Gastroesophageal sphincter (tissue), 4 donors: Measurements from ENCODE around the gene FKBP1B. TPM values are rescaled to one million over a fixed set of nuclear protein-coding genes. Genes with fewer than 3 reads are reported as not detected.

Experiments used
- ATAC-seq: fragments of 150-250 bp; one replicate; pipeline ENCODE4 v1.9.1; 2016; ENCODE audit warnings: mild to moderate bottlenecking, moderate library complexity
- H3K27ac ChIP-seq, 4 donors: fragments of 200-600 bp; sonication (generic) in 3 of 4; 1 replicate in 3 of 4; 2 replicates in 1 of 4; pipeline ENCODE4 v1.5.1; 2016 to 2019
- H3K27me3 ChIP-seq: fragments of 200-600 bp; sonication (generic); one replicate; pipeline ENCODE4 v1.5.1; 2019
- H3K36me3 ChIP-seq, 2 donors: fragments of 200-600 bp; sonication (generic); one replicate each; pipeline ENCODE4 v1.5.1; 2019; ENCODE audit warnings: control low read depth in 1 of 2
- H3K4me1 ChIP-seq, 3 donors: fragments of 200-600 bp; sonication (generic); 1 replicate in 2 of 3; 2 replicates in 1 of 3; pipeline ENCODE4 v1.5.1; 2016 to 2019; ENCODE audit warnings: control low read depth in 2 of 3
- H3K4me3 ChIP-seq, 2 donors: fragments of 200-600 bp; sonication (generic); one replicate each; pipeline ENCODE4 v1.5.1; 2019; ENCODE audit warnings: mild to moderate bottlenecking in 1 of 2, moderate library complexity in 1 of 2
- H3K9me3 ChIP-seq, 3 donors: fragments of 200-600 bp; sonication (generic); one replicate each; pipeline ENCODE4 v1.5.1; 2017 to 2019; ENCODE audit warnings: control low read depth in 2 of 3
- EP300 ChIP-seq: sonication (generic); formaldehyde crosslinking; IDR thresholded peaks from one replicate; pipeline ENCODE4 v1.6.1; 2017; ENCODE audit warnings: antibody characterized with exemption, mild to moderate bottlenecking
- POLR2A ChIP-seq, 2 donors: fragments of 450-650 bp; IDR thresholded peaks; one replicate each; pipeline ENCODE4 v1.6.1; 2017; ENCODE audit warnings: antibody characterized with exemption in 2 of 2, mild to moderate bottlenecking in 2 of 2, moderate library complexity in 1 of 2
- POLR2AphosphoS5 ChIP-seq: sonication (generic); formaldehyde crosslinking; IDR thresholded peaks from one replicate; pipeline ENCODE4 v1.6.1; 2017; ENCODE audit warnings: antibody characterized with exemption
- WGBS, 2 donors: methylation state at CpG; one replicate each; pipeline ENCODE4 v1.1.5; 2018; ENCODE audit warnings: low coverage in 1 of 2; 5-methylcytosine and 5-hydroxymethylcytosine counted together
- total RNA-seq, 4 donors: library from RNA; depleted of rRNA; stranded (reverse); fragments of >200 nt; gene quantifications; one replicate each; pipeline ENCODE4 v1.1.0, GENCODE V29; 2016
- TF ChIP-seq, protein P1 (sequence below), 4 experiments: fragments of 200-600 bp in 2 of 4; fragments of 450-650 bp in 2 of 4; sonication (generic) in 1 of 4; IDR thresholded peaks; one replicate each; pipeline ENCODE4 v1.5.1; 2017 to 2019; ENCODE audit warnings: antibody characterized with exemption in 4 of 4, mild to moderate bottlenecking in 2 of 4, moderate library complexity in 2 of 4

The FKBP1B gene
- total RNA-seq, 4 donors from 2014 or later: 2.3 to 8.6 (median 5.5) TPM

DNA sequence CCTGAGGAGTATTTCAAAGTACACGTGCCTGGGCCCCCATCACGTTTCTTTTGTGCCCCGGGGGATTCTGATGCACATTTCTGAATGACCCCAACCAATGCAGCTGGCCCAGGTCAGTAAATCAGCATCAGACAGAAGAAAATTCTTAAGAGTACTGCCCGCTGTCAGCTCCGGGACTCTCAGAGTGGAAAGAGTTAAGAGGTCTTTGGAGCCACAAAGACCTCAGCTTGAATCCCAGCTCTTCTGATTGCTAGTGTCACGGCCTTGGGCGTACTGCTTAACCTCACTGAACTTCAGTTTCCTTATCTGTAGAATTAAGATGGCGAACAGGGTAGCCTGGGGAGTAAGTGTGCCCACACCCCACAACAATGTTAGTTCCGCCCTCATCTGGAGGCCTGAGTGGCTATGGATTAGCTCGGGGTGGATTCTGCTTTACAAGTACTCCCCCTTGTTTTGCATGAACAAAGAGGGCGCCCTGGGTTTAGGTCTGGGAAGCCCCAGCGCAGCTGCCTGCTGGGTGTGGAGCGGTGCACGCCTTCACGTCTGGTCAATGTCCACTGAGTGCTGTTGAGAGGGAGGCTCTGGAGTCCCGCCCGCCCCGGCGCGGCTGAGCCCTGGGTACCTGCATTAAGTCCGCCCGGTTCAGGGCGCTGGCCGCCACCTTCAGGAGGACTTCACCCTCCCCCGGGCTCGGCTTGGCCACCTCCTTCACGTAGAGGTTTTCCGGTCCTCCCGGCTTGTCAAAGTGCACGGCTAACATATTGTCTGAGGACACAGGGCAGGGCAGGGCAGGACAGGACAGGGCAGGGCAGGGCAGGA is 34.2 kb downstream of the FKBP1B start:
- TF ChIP-seq POLR2AphosphoS5 (no peak), EP300 (no peak), POLR2A (IDR thresholded peaks at IDR 0.05) (peak in 1 of 2 donors; percentile 5)
- TF ChIP-seq, protein P1, sequence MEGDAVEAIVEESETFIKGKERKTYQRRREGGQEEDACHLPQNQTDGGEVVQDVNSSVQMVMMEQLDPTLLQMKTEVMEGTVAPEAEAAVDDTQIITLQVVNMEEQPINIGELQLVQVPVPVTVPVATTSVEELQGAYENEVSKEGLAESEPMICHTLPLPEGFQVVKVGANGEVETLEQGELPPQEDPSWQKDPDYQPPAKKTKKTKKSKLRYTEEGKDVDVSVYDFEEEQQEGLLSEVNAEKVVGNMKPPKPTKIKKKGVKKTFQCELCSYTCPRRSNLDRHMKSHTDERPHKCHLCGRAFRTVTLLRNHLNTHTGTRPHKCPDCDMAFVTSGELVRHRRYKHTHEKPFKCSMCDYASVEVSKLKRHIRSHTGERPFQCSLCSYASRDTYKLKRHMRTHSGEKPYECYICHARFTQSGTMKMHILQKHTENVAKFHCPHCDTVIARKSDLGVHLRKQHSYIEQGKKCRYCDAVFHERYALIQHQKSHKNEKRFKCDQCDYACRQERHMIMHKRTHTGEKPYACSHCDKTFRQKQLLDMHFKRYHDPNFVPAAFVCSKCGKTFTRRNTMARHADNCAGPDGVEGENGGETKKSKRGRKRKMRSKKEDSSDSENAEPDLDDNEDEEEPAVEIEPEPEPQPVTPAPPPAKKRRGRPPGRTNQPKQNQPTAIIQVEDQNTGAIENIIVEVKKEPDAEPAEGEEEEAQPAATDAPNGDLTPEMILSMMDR (IDR thresholded peaks at IDR 0.05): no peak
- Histone ChIP-seq H3K27me3 (no peaks in the 10 kb centered on the region), H3K36me3 (peaks cover 0 to 61% of the 10 kb centered on the region in 2 donors), H3K4me3 (peak overlapping the region; percentile 42 to 63), H3K9me3 (no peaks in the 10 kb centered on the region), H3K4me1 (peaks cover 0 to 24% (median 11%) of the 10 kb centered on the region in 3 donors), H3K27ac (peak overlapping the region; percentile 47 to 96 (median 90))
- ATAC-seq: peak; percentile 46
- WGBS, 2 donors: 11% methylated on average over 3 of the region's 30 CpGs; no CpG with 5 or more reads in 1 of the 2 donors

DNA sequence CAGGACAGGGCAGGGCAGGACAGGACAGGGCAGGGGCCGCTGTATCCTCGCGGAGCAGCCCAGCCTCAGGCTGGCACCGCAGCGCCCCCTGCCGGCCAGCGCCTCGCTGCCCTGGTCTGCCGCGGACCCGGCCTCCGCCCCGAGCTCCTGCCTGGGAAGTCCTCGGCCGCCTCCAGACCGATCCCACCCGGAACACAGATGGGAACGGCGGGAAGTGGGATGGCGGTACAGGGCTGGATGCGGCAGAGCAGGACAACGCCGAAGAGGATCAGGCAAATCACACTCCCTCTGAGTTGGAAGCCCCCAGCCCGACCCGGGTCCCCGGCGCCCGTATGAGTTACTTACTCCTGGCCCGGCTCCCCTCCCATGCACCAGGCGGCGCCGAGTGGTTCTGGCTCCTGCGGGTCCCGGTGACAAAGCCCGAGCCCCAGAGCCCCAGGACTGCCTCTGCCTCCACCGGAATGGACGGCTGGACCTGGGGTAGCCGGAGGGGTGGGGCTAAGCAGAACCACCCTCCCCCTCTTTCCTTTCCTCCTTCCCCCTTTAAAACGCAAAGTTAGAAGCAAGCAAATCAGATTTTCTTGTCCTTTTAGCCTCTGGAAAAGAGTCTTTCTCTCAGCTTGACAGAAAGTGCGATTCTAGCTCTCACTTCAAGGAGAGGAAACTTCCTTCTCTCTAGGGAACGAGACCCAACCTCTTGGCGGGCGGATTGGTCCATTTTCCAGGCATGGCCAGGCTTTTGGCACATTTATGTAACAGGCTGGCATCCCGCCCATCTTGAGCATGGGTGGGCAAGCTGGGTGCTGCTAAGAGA is 35.1 kb downstream of the FKBP1B start, which contains the start of gene TP53I3:
TSS of gene TP53I3 (minus strand) at position 449 of the 814 bp plus-strand sequence. CDS start 508 bp downstream, outside the sequence.
- Histone ChIP-seq H3K27me3 (no peaks in the 10 kb centered on the region), H3K27ac (peak within 1 kb of the TSS; percentile 51 to 96 (median 90)), H3K4me3 (peak within 1 kb of the TSS; percentile 42 to 63), H3K36me3 (peaks cover 0 to 55% of the 10 kb centered on the region in 2 donors), H3K4me1 (peaks cover 0 to 24% (median 11%) of the 10 kb centered on the region in 3 donors), H3K9me3 (no peaks in the 10 kb centered on the region)
- WGBS, 2 donors: 0 to 3% methylated on average over 4 to 6 of the region's 44 CpGs
- peak; percentile 96 for ATAC-seq
- TF ChIP-seq, protein P1 (IDR thresholded peaks at IDR 0.05): peak; percentile 92 to 98 (median 96)
- no peak for TF ChIP-seq EP300
- TF ChIP-seq POLR2A (IDR thresholded peaks at IDR 0.05): peak; percentile 58 to 65
- peak; percentile 63 for TF ChIP-seq POLR2AphosphoS5

DNA sequence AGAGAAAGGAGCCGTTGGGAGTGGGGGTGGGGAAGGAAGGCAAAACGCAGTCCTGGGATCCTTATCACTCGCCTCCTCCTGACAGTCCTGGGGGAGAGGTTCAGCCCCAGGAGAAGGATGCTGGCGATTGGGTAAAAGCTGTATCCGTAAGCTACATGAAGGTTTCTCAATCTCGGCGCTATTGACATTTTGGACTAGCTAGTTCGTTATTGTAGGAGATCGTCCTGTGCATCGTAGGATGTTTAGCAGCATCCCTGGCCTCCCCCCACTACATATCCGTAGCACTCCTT is 35.6 kb downstream of the FKBP1B start:
- peak; percentile 20 for ATAC-seq
- TF ChIP-seq, protein P1 (IDR thresholded peaks at IDR 0.05): no peak
- TF ChIP-seq EP300 (no peak), POLR2AphosphoS5 (no peak), POLR2A (IDR thresholded peaks at IDR 0.05) (no peak)
- Histone ChIP-seq H3K4me1 (peaks cover 0 to 24% (median 11%) of the 10 kb centered on the region in 3 donors), H3K36me3 (peaks cover 0 to 49% of the 10 kb centered on the region in 2 donors), H3K27me3 (no peaks in the 10 kb centered on the region), H3K4me3 (peak overlapping the region; percentile 42 to 63), H3K27ac (peak overlapping the region; percentile 51 to 96 (median 90)), H3K9me3 (no peaks in the 10 kb centered on the region)
- 0 to 5% methylated on average over 7 to 11 of the region's 11 CpGs for WGBS, 2 donors

DNA sequence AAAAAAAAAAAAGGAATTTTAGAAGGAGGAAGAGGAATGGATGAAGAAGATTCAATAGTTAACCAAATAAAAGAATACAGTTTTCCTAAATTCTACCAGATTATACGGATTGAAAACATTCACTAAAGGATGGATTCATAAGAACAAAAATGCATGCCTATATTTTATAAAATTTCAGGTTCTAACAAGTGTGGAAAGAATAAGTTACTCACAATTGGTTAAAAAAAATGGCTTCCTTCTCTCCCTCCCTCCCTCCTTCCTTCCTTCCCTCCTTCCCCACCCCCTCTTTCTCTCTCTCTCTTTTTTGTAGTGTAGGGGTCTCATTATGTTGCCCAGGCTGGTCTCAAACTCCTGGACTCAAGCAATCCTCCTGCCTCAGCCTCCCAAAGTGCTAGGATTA is 36.7 kb downstream of the FKBP1B start:
- Histone ChIP-seq H3K4me1 (peaks cover 0 to 24% (median 11%) of the 10 kb centered on the region in 3 donors), H3K4me3 (no peak overlapping the region), H3K27me3 (no peaks in the 10 kb centered on the region), H3K36me3 (peaks cover 0 to 41% of the 10 kb centered on the region in 2 donors), H3K9me3 (no peaks in the 10 kb centered on the region), H3K27ac (no peak overlapping the region)
- no peak for ATAC-seq
- 75 to 78% methylated on average over 1 of the region's 1 CpG for WGBS, 2 donors
- no peak for TF ChIP-seq POLR2A (IDR thresholded peaks at IDR 0.05)
- TF ChIP-seq, protein P1 (IDR thresholded peaks at IDR 0.05): no peak
- no peak for TF ChIP-seq POLR2AphosphoS5
- no peak for TF ChIP-seq EP300
